Endothelial cell of umbilical vein (primary cell): Measurements from ENCODE around the gene RIF1. TPM values are rescaled to one million over a fixed set of nuclear protein-coding genes. Genes with fewer than 3 reads are reported as not detected.

Experiments
- BruUV-seq: library from RNA; stranded (reverse); fragments of 400-500 nt; replicated peaks from 2 replicates; lab custom pipeline; 2021; lab: Mats Ljungman, UMichigan
- CTCF ChIA-PET: fragments of 300-600, 350-600 bp; sonication (Branson Sonifier 250); formaldehyde crosslinking; loops from one replicate; lab custom pipeline; 2021; ENCODE audit warnings: antibody characterized with exemption, inconsistent platforms; lab: Charles Lee
- POLR2A ChIA-PET: fragments of 300-600, 350-600 bp; sonication (Branson Sonifier 250); formaldehyde crosslinking; loops from one replicate; lab custom pipeline; 2021; ENCODE audit warnings: antibody characterized with exemption, inconsistent platforms; lab: Charles Lee
- DNase-seq: peaks from one replicate; pipeline ENCODE4 v3.0.0-alpha.2; 2011; ENCODE audit warnings: low read depth, low spot score
- FAIRE-seq: peaks from 2 replicates; lab custom pipeline; 2011; peaks lifted over from hg19 to GRCh38; lab: Jason Lieb, UNC
- H2AFZ ChIP-seq: 2 replicates; pipeline ENCODE4 v1.6.0; 2012; ENCODE audit warnings: low read depth, low read length, control low read depth, inconsistent platforms
- H3K27ac ChIP-seq: 2 replicates; pipeline ENCODE4 v1.5.1; 2011; ENCODE audit warnings: low read depth, mild to moderate bottlenecking, control low read depth, low read length, moderate library complexity; ENCODE audit not compliant: insufficient read depth
- H3K27me3 ChIP-seq, 2 experiments: 2 replicates each; pipeline versions ENCODE4 v1.6.0 to v1.6.1; 2011; ENCODE audit warnings: low read length in 2 of 2, mixed read lengths in 1 of 2; ENCODE audit not compliant: control insufficient read depth in 2 of 2, insufficient read depth in 2 of 2
- H3K36me3 ChIP-seq, 2 experiments: 2 replicates in 1 of 2; 3 replicates in 1 of 2; pipeline ENCODE4 v1.5.1; 2011; ENCODE audit warnings: low read length in 2 of 2, mild to moderate bottlenecking in 1 of 2, moderate library complexity in 1 of 2; ENCODE audit not compliant: control insufficient read depth in 2 of 2, insufficient read depth in 2 of 2; ENCODE audit errors: extremely low read depth in 1 of 2
- H3K4me1 ChIP-seq: 3 replicates; pipeline ENCODE4 v1.5.1; 2011; ENCODE audit warnings: mild to moderate bottlenecking, low read length; ENCODE audit not compliant: control insufficient read depth, insufficient read depth; ENCODE audit errors: extremely low read depth
- H3K4me2 ChIP-seq: 2 replicates; pipeline ENCODE4 v1.6.1; 2011; ENCODE audit warnings: low read length, control low read depth, mixed read lengths; ENCODE audit not compliant: insufficient read depth
- H3K4me3 ChIP-seq, 3 experiments: fragments of 200-600 bp in 1 of 3; sonication (generic), shearing (Covaris generic) in 1 of 3; replicated peaks in 1 of 3; 2 replicates each; pipeline ENCODE4 v1.5.1; 2011 to 2016; ENCODE audit warnings: control low read depth in 3 of 3, low read length in 3 of 3, mild to moderate bottlenecking in 2 of 3, inconsistent platforms in 1 of 3, low read depth in 1 of 3, moderate library complexity in 1 of 3; ENCODE audit not compliant: insufficient read depth in 1 of 3
- H3K79me2 ChIP-seq: 2 replicates; pipeline ENCODE4 v1.6.0; 2012; ENCODE audit warnings: low read length, inconsistent platforms; ENCODE audit not compliant: control insufficient read depth, insufficient read depth
- H3K9ac ChIP-seq: replicated peaks from 2 replicates; pipeline ENCODE3; 2011; ENCODE audit warnings: low read length, control low read depth; ENCODE audit not compliant: insufficient read depth; ENCODE audit errors: extremely low read depth
- H3K9me1 ChIP-seq: replicated peaks from 3 replicates; pipeline ENCODE4 v1.6.0; 2011; ENCODE audit warnings: mild to moderate bottlenecking, low read length; ENCODE audit not compliant: control insufficient read depth, insufficient read depth; ENCODE audit errors: extremely low read depth
- H3K9me3 ChIP-seq: replicated peaks from 2 replicates; pipeline ENCODE4 v1.5.1; 2012; ENCODE audit warnings: low read length, inconsistent platforms; ENCODE audit not compliant: control insufficient read depth, insufficient read depth
- H4K20me1 ChIP-seq: replicated peaks from 2 replicates; pipeline ENCODE3; 2011; ENCODE audit warnings: mild to moderate bottlenecking, low read length; ENCODE audit not compliant: control insufficient read depth, insufficient read depth; ENCODE audit errors: extremely low read depth
- EZH2 ChIP-seq: IDR thresholded peaks from 2 replicates; pipeline ENCODE4 v1.6.1; 2012; ENCODE audit warnings: borderline replicate concordance, low read depth, mild to moderate bottlenecking, moderate library complexity, low read length, inconsistent platforms; ENCODE audit not compliant: severe bottlenecking
- FOS ChIP-seq: IDR thresholded peaks from 2 replicates; pipeline ENCODE4 v1.6.1; 2011; ENCODE audit warnings: mild to moderate bottlenecking, low read length, moderate library complexity, borderline replicate concordance; ENCODE audit not compliant: insufficient read depth
- GATA2 ChIP-seq: IDR thresholded peaks from 2 replicates; pipeline ENCODE4 v1.7.0; 2011; ENCODE audit warnings: low read depth, mild to moderate bottlenecking, moderate library complexity, mixed read lengths, low read length; ENCODE audit not compliant: insufficient read length, insufficient read depth
- JUN ChIP-seq: IDR thresholded peaks from 2 replicates; pipeline ENCODE4 v1.6.1; 2011; ENCODE audit warnings: borderline replicate concordance, low read depth; ENCODE audit not compliant: insufficient read length, insufficient read depth
- MAX ChIP-seq: IDR thresholded peaks from 2 replicates; pipeline ENCODE4 v1.6.1; 2011; ENCODE audit not compliant: insufficient read depth, insufficient read length
- MYC ChIP-seq: IDR thresholded peaks from one replicate; pipeline ENCODE4 v1.6.1; 2011; ENCODE audit warnings: mild to moderate bottlenecking, low read depth, low read length
- POLR2A ChIP-seq: IDR thresholded peaks from 2 replicates; pipeline ENCODE4 v1.6.1; 2012; ENCODE audit warnings: low read depth, mild to moderate bottlenecking, control low read depth, low read length
- POLR2AphosphoS5 ChIP-seq: IDR thresholded peaks from 2 replicates; pipeline ENCODE4 v1.6.1; 2012; ENCODE audit warnings: low read depth, mild to moderate bottlenecking, control low read depth, low read length, moderate library complexity; ENCODE audit not compliant: insufficient read depth
- dilution Hi-C: fragments of 300-500 bp; cut with MboI; formaldehyde crosslinking; loops from one replicate; pipeline ENCODE4 v1.15.0; 2019; ENCODE audit warnings: low sequenced_read_pairs; ENCODE audit not compliant: extremely low pct_ligation_motif_present
- intact Hi-C: fragments of 100-400 bp; cut with micrococcal nuclease; formaldehyde crosslinking; loops from one replicate; pipeline ENCODE4 v1.10.0; 2022
- microRNA-seq: library from miRNA; unstranded; fragments of <30 nt; microRNA quantifications from one replicate; pipeline ENCODE4 v1.2.0, GENCODE V29; 2021; ENCODE audit warnings: borderline number of aligned reads, borderline replicate concordance
- polyA plus RNA-seq, 4 experiments: library from polyadenylated mRNA; depleted of rRNA in 3 of 4; stranded (reverse) in 3 of 4; unstranded in 1 of 4; fragments of >200 nt; gene quantifications; 2 replicates each; pipeline versions ENCODE4 v1.2.1 to v1.2.3, GENCODE V29; 2011 to 2012; ENCODE audit warnings: missing spikeins in 1 of 4
- small RNA-seq: library from RNA; depleted of rRNA; stranded (forward); fragments of <200 nt; gene quantifications from one replicate; pipeline ENCODE3, GENCODE V24; 2012; ENCODE audit warnings: low replicate concordance, low read depth; ENCODE audit not compliant: insufficient read depth, insufficient read length
- total RNA-seq: library from RNA; stranded (reverse); gene quantifications from 2 replicates; pipeline ENCODE4 v1.2.3, GENCODE V29; 2021
- TF ChIP-seq, protein P1 (sequence below), 2 donors: IDR thresholded peaks; 1 replicate in 1 of 2; 2 replicates in 1 of 2; pipeline ENCODE4 v1.5.1; 2011; ENCODE audit warnings: low read length in 2 of 2, mild to moderate bottlenecking in 2 of 2, moderate library complexity in 2 of 2, control low read depth in 1 of 2, inconsistent platforms in 1 of 2, low read depth in 1 of 2; ENCODE audit not compliant: insufficient read depth in 1 of 2; ENCODE audit errors: extremely low read depth in 1 of 2

Gene RIF1
- total and polyA plus RNA-seq, 2 donors (not counting 3 experiments of a cell fraction or from before 2014, with no cell fraction given), result 5.1 to 55.3 TPM

- no peak overlapping the region for H2AFZ ChIP-seq
- H3K9me3 ChIP-seq, result no peaks in the 10 kb centered on the region
- H3K27me3 ChIP-seq, result no peaks in the 10 kb centered on the region
- H3K79me2 ChIP-seq, result no peaks in the 10 kb centered on the region
- BruUV-seq, result no TSS peak
- TF ChIP-seq MYC, result no peak
- no peak for TF ChIP-seq EZH2
- no peak for TF ChIP-seq FOS
- no peak for TF ChIP-seq POLR2AphosphoS5
- TF ChIP-seq MAX, result no peak
- TF ChIP-seq, protein P1, sequence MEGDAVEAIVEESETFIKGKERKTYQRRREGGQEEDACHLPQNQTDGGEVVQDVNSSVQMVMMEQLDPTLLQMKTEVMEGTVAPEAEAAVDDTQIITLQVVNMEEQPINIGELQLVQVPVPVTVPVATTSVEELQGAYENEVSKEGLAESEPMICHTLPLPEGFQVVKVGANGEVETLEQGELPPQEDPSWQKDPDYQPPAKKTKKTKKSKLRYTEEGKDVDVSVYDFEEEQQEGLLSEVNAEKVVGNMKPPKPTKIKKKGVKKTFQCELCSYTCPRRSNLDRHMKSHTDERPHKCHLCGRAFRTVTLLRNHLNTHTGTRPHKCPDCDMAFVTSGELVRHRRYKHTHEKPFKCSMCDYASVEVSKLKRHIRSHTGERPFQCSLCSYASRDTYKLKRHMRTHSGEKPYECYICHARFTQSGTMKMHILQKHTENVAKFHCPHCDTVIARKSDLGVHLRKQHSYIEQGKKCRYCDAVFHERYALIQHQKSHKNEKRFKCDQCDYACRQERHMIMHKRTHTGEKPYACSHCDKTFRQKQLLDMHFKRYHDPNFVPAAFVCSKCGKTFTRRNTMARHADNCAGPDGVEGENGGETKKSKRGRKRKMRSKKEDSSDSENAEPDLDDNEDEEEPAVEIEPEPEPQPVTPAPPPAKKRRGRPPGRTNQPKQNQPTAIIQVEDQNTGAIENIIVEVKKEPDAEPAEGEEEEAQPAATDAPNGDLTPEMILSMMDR (IDR thresholded peaks at IDR 0.05; ENCODE audit: extremely low read depth in 1 of 2, insufficient read depth in 1 of 2, low read depth in 1 of 2, low read length in 2 of 2), result no peak
- TF ChIP-seq POLR2A, result no peak
- no peak for TF ChIP-seq JUN
- TF ChIP-seq GATA2, result no peak
- no peaks in the 10 kb centered on the region for H3K4me1 ChIP-seq
- H3K4me3 ChIP-seq, result no peak overlapping the region
- H3K9ac ChIP-seq, result no peak overlapping the region
- no peak for DNase-seq
- no peak overlapping the region for H3K4me2 ChIP-seq
- dilution Hi-C loops, result no loop called here
- no peaks in the 10 kb centered on the region for H3K9me1 ChIP-seq
- H3K27ac ChIP-seq, result no peak overlapping the region
- no peaks in the 10 kb centered on the region for H4K20me1 ChIP-seq
- ChIA-PET POLR2A (no interaction called here), CTCF (interaction anchor here (1.9 kb wide), 1 partner anchor 499 kb away, joined by 4 read pairs; no protein-coding TSS in a partner anchor)
- H3K36me3 ChIP-seq, result no peaks in the 10 kb centered on the region
- intact Hi-C loops, result no loop called here
- FAIRE-seq, result no peak
These were observed 116.9 kb downstream of the RIF1 start for GRCh38 chr2:151526572-151527090.

Small RNA genes within 50 kb of the gene (microRNA-seq; reads per million reads assigned to microRNA genes)
- gene MIR4773-1 (not detected), gene MIR4773-2 (not detected)

Small RNA genes within 50 kb of the gene (small RNA-seq; reads per million reads assigned to genes)
- not detected for gene MIR4773-1
- not detected for gene RN7SL124P

Other genes with a start within 250 kb of the RIF1 start
- 6.4 and 6.5 TPM in 2 replicates for gene RBM43, start 148.0 kb upstream of the RIF1 start, total RNA-seq
- 2.6 and 3.7 TPM in 2 replicates for gene RBM43, start 148.0 kb upstream of the RIF1 start, polyA plus RNA-seq
- gene NMI, start 120.2 kb upstream of the RIF1 start, total RNA-seq, result 17.1 and 24.9 TPM in 2 replicates
- 3.5 and 6.0 TPM in 2 replicates for gene NMI, start 120.2 kb upstream of the RIF1 start, polyA plus RNA-seq
- not detected in 2 replicates for gene TNFAIP6, start 52.3 kb upstream of the RIF1 start, total RNA-seq
- gene TNFAIP6, start 52.3 kb upstream of the RIF1 start, polyA plus RNA-seq, result not detected in 2 replicates